Suppressor macrophage treated with lipopolysaccharide for 1 hour (primary cell): ENCODE measurements around the gene GCK.
"Not testable (repeated sequence)": the region's sequence is repeated elsewhere in the genome, so short reads cannot be mapped to it uniquely, and the experiment has no call there.

Source experiments
- DNase-seq, 3 donors: peaks; one replicate each; pipeline ENCODE4 v3.0.0-alpha.2; 2020 to 2022

The GCK gene

GRCh38 chr7:44176486-44176885 lies 12.8 kb downstream of the GCK start:
- no peak for DNase-seq

- DNase-seq: no peak
These were observed 13.5 kb downstream of the GCK start for GRCh38 chr7:44175730-44176129.

DNA sequence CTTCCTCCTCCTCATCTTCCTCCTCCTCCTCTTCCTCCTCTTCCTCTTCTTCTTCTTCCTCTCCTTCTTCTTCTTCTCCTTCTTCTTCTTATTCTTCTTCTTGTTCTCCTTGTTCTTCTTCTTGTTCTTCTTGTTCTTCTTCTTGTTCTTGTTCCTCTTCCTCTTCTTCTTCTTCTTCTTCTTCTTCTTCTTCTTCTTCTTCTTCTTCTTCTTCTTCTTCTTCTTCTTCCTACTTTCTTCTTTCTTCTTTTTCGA lies 14.6 kb downstream of the GCK start:
- DNase-seq: not testable (repeated sequence)

DNA sequence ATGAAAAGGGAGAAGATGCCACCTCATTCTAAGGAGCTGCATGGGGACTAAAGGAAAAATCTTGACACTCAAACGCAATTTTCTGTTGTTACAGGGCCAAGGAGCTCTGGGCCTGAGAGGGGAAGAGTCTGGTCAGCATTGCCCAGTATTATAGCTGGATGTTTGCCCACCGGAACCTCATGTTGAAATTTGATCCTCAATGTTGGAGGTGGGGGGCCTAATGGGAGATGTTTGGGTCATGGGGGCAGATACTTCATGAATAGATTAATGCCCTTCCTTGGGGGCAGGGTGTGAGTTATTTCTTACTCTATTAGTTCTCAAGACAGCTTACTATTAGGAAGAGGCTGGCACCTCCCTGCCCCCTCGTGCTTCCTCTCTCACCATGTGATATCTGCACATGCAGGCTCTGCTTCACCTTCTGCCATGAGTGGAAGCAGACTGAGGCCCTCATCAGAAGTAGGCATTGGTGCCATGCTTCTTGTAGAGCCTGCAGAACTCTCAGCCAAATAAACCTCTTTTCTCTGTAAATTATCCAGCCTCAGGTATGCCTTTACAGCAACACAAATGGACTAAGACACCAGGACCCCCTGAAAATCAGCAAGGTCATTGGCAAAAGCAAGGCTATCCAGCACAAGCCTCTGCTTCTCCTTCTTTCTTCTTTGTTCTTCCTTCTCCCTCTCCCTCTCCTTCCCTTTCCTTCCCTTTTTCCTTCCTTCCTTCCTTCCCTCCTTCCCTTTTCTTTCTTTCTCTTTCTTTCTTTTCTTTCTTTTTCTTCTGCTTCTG lies 15.1 kb downstream of the GCK start:
- no peak for DNase-seq

DNA sequence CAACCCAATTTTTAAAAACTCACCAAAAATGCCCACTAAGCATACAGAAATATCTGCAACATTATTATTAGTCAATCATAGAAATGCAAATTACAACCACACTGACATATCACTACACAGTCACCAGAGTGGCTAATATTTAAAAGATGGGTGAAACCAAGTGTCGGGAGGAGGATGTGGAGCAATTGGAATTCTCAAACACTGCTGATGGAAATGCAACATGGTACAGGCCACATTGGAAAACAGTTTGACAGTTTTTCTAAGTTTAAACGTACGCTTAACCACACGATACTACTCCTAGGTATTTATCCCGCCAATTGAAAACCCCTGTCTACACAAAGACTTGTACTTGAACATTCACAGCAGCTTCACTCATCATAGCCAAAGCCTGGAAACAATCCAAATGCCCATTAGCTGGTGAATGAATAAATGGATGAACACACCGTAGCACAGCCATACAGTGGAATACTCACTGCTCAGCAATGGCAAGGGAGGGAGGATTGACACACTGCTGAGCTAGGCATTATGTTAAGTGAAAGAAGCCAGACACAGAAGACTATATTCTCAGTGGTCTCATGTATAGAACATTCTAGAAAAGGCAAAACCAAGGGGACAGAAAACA lies 16.3 kb downstream of the GCK start:
- DNase-seq: no peak

- no peak for DNase-seq
These were observed 16.9 kb downstream of the GCK start for GRCh38 chr7:44172352-44172751.

- not testable (repeated sequence) for DNase-seq
These were observed 17.3 kb downstream of the GCK start for GRCh38 chr7:44171901-44172300.

GRCh38 chr7:44167920-44168319 lies 21.3 kb downstream of the GCK start:
- peak; percentile 24 to 42 (median 42) for DNase-seq

GRCh38 chr7:44163591-44163990 lies 25.6 kb downstream of the GCK start:
- no peak for DNase-seq

- DNase-seq: no peak
These were observed 26.3 kb downstream of the GCK start for GRCh38 chr7:44162785-44163395.

DNA sequence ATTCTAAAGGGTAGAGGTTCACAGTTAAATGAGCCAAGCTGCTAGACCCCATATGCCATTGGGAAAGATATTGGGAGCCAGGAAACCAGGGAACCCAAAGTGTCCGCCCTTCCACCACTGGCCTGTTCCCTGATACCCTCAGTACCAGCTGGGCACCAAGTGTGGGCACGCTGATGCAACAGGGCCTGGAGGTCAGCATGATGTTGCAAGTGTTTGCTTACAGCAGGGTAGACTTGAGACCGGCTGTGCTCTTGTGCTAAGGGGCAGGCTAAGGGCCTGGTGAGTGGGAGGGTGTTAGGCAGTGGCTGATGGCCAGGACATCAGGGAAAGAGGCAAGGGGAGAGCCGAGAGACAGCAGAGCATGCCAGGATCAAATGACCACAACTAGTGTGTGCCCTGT lies 27.1 kb downstream of the GCK start:
- DNase-seq: no peak

DNA sequence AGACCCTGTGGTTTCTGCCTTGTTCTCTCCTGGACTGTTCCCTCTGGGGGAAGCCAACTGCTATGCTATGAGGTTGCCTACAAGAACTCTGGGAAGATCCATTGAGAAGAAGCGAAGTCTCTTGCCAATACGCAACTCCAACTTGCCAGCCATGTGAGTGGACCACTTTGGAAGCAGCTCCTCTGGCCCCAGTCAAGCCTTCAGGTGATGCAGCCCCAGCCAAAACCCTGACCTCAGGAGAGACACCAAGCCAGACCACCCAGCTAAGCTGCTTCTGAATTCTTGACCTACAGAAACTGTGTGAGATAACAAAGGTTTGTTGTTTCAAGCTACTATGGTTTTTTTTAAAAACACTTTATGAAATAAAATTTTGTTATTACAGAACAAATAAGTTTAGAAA lies 27.9 kb downstream of the GCK start:
- DNase-seq: no peak

- no peak for DNase-seq
These were observed 29.2 kb downstream of the GCK start for GRCh38 chr7:44159824-44160630.

DNA sequence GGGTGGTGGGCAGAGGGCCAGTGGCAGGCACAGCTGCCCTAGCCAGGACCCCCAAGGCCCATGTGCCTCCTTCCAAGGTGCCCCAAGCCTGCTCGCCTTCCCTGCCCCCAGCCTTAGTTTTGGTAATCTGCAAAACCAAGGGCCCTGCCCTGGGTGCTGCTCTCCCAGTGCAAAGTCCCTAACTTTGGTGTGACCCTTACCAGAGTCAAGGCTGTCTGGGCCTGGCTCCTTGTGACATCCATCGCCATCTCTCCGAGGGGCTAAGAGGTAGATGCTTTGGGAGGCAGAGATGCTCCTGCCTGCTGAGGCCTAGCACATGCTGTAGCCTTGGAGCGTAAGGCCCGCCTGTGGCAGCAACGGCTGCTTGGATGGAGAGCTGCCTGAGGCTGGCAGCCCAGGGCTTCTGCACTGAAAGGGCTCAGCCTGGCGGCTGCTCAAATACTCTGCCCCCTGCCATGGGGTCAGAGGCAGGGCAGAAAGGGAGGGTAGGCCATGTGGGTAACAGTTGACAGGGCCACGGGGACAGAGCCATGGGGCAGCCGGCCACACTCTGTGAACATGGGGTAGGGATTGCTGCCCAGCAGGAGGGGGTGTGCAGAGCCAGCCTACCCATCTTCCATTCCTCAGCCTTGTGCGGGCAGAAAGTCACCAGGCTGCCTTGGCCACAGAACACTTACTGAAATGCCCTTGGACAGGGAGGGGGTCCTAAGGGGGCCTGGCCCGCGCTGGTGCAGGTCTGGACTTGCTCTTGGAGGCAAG lies 30.2 kb downstream of the GCK start:
- DNase-seq: no peak

GRCh38 chr7:44158096-44158872 lies 31.0 kb downstream of the GCK start:
- no peak for DNase-seq

DNA sequence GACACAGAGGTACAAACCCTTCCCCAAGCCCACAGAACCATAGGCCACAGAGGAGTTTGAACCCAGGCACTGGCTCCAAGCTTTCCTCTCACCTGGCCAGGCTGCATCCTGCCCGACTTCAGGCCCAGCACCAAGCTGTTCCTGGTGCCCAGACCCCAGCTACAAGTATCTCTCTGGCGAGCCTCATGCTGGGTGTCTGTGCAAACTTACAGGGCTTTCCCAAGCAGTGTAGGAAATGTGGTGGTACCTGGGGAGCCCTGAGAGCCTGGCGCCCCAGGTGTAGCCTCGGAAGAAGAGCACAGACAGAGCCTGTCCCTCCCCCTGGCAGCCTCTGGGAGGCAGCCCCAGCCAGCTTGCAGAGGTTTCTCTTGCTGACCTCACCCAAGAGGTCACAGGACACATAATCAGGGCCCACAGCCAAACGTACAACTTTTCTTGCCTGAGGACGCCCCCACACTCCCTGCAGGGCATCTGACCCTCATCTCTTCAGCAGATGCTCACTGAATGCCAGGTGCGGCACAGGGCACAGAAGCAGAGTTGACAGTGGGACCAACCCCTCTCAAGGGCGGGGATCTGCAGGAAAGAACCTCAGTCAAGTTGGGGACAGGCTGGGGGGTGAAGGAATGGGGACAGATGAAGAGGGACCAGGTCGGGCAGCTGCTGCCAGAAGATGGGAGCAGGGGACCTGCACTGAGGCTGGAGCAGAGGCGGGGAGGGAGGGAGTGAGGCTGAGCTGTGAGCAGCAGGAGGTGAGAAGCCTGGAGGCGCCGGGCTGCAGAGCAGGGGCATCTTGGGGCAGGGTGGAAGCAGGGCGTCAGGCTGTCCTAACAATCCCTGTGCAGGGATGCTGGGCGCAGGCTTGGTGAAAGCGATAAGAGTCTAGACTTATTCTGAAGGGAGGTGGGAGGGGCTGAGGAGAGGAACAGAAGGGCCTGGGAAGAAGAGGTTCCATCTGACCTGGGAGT lies 31.8 kb downstream of the GCK start:
- no peak for DNase-seq

GRCh38 chr7:44156453-44157010 lies 32.7 kb downstream of the GCK start:
- no peak for DNase-seq

- DNase-seq: no peak
These were observed 33.8 kb downstream of the GCK start for GRCh38 chr7:44155191-44156185.

DNA sequence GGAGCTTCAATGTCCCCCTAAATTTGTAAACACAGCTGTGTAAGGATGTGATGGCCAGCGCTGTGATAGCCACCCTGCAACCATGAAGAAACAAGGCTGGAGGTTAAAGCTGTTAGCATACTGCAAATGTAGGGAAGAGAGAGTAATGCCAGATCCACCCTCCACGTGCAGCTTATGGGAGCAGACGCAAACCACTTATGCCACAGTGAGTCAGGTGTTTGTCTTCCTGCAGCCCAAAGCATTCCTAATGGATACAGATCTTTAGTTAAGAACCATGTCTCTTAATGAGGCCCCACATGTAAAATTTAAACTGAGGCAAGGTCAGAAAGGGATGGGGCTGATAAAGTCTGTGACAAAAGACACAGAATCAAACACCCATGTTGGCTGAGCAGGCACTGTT lies 34.5 kb downstream of the GCK start:
- DNase-seq: no peak
